GM18873 (cell line): Measurements from ENCODE around the gene MTFR2.

Source experiments
- ATAC-seq: cut with Tn5 transposase; IDR thresholded peaks from one replicate; pipeline ENCODE4 v1.9.1; 2021; ENCODE audit warnings: mild to moderate bottlenecking, moderate library complexity, moderate number of reproducible peaks; ENCODE audit not compliant: unreplicated experiment, low FRiP score

Gene MTFR2

DNA sequence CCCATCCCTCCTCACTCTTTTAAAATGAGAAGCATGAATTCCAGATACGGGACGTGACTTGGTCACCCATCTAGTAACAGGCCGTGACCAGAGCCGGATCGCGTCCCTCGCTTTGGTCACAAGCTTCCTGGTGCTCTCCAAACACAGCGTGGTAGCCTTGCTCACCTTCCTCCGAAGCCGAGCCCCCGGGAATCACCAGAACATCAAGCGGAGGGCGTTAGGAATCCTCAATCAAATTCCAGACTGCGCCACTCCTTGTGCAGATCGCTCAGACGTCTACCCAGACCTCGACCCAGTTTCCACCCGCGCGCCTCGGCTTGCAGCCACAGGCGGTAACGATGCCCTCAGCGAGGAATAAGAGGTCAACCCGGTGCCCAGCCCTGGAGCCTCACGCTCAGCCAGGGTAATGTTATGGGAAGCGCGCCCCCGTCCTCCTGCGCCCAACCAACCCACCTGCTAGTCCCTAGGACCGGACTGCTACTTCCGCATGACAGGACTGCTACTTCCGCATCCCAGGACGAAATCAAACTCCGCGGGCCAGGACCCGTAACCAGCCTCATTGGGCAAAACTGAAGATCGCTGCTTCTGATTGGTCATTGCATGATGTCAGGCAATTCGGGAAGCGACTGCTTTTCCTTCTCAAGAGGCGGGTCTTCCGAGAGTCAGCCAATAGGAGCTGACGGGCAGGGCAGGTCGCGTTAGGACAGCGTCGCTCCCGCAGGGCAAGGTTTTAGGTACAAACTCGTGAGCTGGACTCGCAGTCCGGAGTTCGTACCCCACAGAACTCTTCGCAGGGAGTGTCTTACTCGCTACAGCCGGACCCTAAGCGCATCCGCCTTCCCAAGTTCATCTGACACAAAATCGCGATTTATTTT is at the start of gene MTFR2:
TSS of gene MTFR2 (minus strand) at position 501 of the 875 bp plus-strand sequence. CDS start 1,212 bp downstream, outside the sequence.
- peak; percentile 98 for ATAC-seq

DNA sequence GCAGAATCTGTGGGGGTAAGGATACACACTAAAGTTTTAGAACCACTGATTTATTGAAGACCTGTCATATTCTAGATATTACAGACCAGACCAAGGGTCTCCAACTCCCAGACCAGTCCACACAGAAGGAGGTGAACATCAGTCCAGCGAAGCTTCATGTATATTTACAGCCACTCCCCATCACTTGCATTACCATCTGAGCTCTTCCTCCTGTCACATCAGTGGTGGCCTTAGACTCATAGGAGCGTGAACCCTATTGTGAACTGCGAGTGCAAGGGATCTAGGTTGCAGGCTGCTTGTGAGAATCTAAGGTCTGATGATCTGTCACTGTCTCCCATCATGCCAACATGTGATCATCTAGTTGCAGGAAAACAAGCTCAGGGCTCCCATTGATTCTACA is 44.5 kb upstream of the MTFR2 start:
- no peak for ATAC-seq

DNA sequence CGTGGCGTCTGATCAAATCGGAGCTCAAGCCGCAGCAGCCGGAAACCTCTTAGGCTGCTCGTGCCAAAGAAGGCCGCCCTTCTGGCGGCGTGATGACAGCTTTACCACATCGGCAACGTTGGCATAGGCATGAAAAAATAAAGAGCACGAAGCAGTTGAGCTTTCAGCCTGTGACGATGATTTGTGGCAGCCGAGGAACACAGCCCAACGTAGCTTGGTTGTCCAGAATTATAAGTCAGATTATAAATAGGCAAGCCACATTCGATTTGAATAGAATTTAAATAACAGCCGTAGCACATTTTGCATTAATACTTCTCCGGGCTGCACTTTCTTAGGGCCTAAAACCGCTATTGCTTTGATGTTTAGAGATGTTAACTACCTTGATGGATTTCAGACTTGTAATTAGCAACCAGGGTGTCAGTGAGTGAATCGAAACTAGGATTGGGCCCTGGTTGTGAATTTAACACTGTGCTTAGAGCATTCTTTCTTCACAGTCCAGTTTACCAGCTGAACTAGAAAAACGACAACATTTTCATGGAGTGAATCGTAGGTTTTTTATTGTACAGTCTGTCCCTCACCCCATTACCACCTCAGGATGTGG is 40.4 kb upstream of the MTFR2 start:
- no peak for ATAC-seq

DNA sequence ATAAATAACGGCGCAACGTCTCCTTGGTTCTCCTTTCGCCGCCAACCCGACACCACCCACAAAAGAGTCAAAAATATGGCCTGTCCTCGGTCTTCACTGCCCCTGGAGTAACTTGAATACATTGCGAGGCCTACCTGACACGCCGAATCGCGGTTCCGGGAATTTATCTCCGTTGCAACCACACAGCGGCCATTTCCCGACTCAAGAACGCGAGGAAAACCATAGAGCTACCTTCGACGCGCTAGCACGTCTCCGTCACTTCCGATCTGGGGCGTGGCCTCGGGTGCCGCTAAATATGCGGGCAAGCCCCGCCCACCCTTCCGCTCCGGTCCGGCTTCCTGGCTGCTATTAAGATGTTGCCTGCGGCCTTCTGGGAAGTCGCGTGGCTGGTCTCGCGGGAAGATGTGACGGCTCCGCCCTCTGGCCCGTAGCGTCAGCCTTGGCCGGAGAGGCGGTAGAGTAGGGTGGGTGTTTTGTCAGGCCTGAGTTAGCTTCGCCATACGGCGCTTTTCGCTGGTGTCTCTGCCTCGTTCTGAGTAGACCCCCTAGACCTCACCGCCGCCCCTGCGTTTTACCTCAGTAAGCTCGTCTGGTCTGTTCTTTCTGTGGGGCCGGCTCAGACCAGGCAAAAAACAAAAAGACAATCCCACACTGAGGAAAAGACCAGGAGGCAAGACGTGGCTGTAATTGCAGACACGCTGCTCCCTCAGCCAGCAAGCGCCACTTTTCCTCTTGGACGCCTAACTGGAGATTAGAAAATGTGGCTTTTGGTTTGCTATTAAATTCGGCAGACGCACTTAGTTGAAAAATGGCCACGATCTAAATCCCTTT is 39.7 kb upstream of the MTFR2 start, which contains the start of gene BCLAF1:
TSS of gene BCLAF1 (minus strand) at position 268 of the 831 bp plus-strand sequence. CDS start 9,980 bp downstream, outside the sequence.
- peak; percentile 91 for ATAC-seq

DNA sequence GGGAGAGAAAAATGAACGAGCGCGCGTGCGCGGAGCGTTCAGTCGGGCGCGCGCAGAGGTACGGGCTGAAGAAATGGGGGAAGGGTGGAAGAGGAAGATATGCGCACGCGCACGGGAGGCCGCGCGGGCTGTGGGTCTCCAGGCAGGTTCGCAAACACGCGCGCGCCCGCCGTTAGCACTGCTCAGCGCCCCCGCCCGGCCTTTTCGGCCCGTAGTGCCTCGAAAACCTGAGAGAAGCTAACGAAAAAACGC is 39.1 kb upstream of the MTFR2 start:
- peak; percentile 25 for ATAC-seq

DNA sequence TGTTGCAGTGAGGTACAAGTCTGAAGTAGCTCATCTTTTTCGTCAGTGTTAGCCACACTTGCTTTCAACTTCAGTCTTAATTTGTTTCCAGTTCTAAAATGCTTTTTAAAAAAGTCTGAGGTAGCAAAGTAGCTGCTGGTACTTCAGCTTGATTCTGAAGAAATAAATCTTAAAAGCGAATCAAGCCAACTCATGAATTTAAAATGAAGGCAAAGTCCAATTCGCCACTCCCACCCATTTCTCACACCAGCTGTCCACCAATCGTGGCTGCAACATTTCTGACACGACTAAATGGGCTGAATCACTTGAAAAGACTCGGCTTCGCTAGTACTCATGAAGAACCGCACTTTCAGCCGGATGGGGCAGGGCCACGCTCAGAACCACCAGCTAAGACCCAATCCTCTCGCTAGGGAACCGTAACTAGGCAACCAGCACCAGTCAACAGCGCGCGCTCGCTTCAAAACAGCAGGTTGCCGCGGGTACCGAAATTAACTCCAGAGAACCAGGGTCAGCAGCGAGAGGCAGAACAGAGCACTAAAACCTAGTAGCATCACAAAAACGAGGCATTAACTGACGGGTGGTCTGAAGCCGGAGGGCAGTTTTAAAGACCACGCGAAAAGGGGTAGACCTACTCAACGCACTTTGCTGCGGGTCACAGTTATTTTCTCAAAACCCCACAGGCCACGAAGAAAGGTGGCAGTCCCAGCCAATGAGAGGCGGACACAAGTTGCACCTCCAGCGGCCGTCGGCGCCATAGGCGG is 38.6 kb upstream of the MTFR2 start:
- peak; percentile 34 for ATAC-seq

DNA sequence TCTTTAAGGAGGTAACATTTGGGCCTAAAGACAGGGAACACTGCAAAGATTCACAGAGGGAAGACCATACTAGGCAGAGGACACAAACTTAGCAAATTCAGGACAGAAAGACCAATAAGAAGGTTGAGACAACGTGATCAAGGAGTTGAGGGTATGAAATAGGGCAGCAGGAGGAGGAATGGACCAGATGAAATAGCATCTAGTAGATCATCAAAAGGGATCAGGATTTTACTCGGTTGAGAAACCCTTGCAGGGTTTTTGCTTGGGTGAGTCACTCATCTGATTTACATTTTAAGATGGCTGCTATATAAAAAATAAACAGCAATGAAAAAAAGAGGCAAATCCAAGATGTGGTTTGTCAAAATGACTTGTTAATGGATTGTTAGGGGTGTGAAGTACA is 34.8 kb upstream of the MTFR2 start:
- no peak for ATAC-seq

DNA sequence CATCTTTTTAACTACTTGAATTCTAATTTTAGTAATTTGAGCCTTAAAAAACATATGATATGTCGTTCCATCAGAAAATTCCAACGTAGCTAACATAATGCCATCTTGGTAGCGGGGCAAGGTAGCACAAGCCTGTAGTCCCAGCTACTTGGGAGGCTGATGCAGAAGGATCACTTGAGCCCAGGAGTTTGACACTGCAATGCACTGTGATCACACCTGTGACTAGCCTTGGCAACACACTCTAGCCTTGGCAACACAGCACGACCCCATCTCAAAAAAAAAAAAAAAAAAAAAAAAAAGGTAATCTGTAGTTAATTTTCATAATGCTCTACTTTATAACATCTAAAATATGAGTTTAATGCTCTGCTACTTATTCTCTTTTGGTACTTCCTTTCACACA is 32.8 kb upstream of the MTFR2 start:
- ATAC-seq = no peak

DNA sequence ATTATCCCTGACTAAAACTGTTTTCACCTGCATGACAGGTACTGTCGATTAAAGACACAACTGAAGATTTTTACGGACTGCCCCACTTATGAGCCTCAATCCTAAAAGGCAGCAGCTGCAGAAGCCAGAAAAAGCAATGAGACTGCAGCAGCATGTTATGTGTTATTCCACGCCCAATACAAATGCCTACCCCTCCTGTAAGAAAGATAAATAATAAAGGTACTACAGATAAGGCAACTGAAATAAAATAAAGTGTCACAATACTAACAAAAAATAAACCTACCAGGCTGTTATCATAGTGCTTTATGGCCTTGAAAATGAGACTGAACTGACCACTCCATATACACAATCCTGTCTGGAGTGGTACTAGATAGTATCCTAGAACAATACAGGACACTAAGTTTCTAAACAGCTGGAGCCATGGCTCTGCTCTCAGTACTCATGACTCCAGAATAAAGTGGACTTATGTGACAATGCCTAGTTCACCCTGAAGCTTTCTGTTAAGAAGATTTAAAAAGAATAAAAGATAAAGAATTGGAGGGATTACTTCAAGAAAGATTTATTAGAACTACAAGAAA is 30.0 kb upstream of the MTFR2 start:
- ATAC-seq = no peak

DNA sequence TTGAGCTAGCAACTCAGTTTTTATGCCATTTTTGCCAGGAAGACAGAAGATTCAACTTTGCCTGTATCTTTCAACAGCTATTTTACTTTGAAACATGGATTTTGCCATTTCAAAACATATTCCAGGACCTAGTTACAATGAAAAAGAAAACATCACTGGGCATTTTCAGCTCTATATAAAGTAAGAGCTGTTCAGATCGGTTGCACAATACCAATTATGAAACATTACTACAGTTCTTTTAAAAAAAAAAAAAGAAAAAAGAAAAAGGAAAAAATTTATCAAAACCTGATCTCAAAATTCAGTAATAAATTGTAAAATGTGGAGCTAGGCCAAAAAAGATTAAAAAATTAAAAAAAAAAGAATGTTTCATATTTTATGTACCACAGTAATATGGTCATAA is 24.0 kb upstream of the MTFR2 start:
- ATAC-seq = no peak

DNA sequence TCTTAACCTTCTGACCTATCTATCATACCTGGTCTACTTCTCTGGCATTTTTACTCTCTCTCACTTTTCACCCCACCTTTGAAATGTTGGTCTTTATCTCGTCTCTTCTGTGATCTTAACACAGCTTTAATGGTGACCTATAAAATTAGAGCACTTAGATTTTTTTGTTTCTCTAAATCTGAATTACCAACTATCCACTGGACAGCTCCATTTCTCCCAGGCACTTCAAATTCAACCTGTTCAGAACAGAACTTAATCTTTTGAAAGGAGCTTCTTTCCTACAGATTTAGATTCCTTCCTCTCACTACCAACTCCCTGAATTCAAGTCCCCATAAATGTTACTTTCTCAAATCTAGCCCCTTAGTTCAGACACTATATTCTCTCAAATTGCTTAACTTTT is 15.0 kb upstream of the MTFR2 start:
- ATAC-seq = no peak

DNA sequence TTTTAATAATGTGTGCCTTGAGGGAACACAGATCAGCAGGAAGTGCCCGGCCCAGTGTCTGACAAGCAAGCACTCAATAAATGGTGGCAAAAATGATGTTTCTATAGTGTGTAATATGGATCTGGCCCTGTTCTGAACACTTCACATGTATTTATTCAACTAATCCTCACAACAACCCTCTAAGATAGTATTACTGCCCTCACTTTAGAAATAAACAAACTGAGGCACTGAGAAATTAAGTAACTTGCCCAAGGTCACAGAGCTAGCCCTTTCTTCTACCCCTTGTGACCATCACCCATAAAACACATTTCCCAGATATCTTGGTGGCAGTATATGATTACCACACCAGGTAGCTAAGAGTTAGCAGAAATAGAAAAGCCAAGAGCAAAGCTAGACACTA is 12.8 kb upstream of the MTFR2 start:
- no peak for ATAC-seq

DNA sequence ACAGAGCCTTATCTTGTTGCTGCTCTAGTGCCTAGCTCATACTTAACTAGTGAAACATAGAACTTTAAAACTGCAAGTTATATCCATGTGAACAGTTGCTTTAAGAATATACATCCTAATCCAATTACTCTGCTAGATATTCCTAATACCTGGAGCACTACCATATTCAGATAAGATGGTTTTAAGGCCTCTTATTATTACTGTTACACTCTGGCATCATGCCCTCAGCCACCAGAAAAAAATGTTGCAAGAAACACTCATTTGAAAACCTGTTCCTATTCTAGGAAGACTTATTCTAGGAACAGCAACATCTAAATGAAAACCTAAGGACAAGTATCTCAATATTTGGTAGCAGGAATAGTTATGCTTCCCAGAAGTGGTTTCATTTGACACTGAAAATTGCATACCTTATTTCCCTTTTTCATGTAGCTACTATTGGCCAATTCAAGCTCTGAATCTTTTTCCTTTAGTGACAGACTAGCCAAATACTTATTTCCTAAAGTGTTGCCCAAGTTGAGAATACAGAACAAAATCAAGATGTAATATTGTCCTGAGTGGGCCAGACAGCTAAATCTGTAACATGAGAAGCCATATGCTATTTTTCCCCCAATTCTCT is 4.8 kb upstream of the MTFR2 start:
- no peak for ATAC-seq

DNA sequence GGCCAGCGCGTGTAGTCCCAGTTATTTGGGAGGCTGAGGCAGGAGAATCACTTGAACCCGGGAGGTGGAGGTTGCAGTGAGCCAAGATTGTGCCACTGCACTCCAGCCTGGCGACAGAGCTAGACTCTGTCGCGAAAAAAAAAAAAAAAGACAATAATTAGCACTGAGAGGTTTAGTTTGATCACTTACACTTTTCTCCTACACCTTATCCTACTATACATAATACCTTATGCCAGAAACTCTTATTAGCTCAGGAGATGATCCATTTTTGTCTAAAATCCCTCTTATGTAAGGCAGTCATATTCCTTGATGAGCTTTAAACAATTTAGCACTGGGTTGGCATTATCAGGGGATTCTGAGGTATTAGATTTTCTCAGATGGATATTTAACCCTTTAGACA is 3.6 kb upstream of the MTFR2 start:
- no peak for ATAC-seq

DNA sequence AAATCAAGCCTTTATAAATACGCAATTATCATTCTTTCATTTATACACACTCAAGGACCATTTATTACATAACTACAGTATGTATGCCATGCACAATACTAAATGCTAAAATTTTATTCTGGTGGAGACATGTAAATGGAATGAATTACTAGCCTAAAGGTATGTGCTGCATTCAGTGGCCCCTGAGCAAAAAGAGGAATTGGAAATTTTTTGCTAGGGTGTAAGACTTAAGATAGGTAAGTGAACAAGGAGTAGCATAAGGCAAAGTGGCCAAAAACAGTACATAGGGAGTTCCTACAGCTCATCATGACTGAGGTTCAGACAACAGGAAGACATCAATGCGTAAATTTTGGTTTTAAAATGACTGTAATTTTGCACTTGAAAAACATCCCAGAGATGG is 2.3 kb upstream of the MTFR2 start:
- no peak for ATAC-seq

DNA sequence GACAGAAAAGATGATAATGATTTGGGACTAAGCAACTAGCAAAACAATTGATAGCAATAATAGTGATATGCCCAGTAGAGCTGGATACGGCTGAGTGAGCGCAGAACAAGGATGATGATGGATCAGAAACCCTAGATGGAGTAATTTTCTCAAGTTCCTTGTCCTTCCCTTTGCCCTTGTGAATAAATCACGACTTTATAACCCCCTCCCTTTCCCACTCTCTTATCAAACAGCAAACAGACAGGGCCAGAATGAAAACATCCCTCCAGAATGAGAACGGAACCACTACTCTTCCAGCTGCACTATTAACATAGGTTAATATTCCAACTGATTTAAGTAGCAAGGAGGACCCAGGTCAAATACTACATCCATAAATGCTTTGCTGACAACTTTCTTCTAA is 1.3 kb upstream of the MTFR2 start:
- no peak for ATAC-seq

DNA sequence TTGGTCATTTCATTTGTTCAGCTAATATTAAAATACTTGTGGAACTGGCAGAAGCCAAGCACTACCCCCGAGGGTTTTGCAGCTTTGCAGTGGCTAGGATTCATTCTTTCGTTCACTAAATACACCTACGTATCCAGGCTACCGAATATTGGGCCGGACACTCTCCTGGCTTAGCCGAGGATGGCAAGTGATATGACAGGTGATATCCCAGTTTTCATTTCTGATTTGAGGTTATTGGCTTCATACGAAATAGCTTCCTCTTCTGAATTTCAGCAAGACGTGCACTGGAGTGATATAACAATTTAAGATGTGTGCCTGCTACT is 536 bp upstream of the MTFR2 start:
- no peak for ATAC-seq

DNA sequence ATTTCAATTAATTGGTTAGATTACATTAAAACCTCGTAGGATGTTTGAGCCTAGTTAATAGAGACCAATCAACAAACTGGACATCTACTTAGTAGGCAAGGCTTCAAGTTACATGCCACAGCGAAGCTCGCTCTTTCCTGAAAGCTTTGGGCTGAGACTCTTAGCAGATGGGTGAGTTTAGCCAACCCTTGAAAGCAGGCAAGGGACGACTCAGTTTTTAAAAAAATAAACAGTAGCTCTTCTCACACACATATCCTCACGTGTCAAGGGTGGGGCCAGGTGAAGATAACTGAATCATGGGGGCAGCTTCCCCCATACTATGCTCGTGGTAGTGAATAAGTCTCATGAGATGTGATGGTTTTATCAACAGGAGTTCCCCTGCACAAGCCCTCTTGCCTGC is 775 bp downstream of the MTFR2 start:
- no peak for ATAC-seq

DNA sequence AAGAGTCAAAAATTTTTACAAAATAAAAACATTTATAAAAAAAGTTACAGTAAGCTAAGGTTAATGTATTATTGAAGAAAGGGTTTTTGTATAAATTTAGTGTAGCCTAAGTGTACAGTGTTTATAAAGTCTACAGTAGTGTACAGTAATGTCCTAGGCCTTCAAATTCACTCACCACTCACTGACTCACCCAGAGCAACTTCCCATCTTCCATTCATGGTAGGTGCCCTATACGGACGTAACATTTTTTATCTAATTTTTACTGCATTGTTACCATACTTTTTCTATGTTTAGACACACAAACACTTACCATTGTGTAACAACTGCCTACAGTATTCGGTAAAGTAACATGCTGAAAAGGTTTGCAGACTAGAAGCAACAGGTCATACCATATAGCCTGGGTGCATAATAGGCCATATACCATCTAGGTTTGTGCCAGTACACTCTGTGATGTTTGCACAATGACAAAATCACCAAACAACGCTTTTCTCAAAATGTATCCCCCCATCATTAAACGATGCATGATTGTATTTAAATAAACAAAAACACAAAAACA is 6.0 kb downstream of the MTFR2 start:
- ATAC-seq = no peak
